Measurements from ENCODE around the gene EPN2. TPM values are rescaled to one million over a fixed set of nuclear protein-coding genes. Genes with fewer than 3 reads are reported as not detected.
"Not testable (repeated sequence)": the region's sequence is repeated elsewhere in the genome, so short reads cannot be mapped to it uniquely, and the experiment has no call there.

The EPN2 gene
- total RNA-seq, 2 experiments from 2014 or later: 10.2 to 11.5 TPM

- ChIA-PET CTCF (no interaction called here), POLR2A (no interaction called here)
Measured at GRCh38 chr17:19264268-19264667, 27.1 kb downstream of the EPN2 start.

- ChIA-PET CTCF (interaction anchor here (0.7 kb wide), 2 partner anchors 42 to 60 kb away, joined by 3 read pairs; no protein-coding TSS in a partner anchor), POLR2A (no interaction called here)
Measured at GRCh38 chr17:19264681-19265080, 27.5 kb downstream of the EPN2 start.

- CTCF ChIA-PET: no interaction called here
- POLR2A ChIA-PET: no interaction called here
Measured at GRCh38 chr17:19265755-19266154, 28.6 kb downstream of the EPN2 start.

- ChIA-PET POLR2A (no interaction called here), CTCF (no interaction called here)
Measured at GRCh38 chr17:19268611-19269010, 31.4 kb downstream of the EPN2 start.

GRCh38 chr17:19269106-19269505 is 31.9 kb downstream of the EPN2 start:
- POLR2A ChIA-PET: no interaction called here
- CTCF ChIA-PET: no interaction called here

GRCh38 chr17:19269641-19270040 is 32.5 kb downstream of the EPN2 start:
- ChIA-PET CTCF (no interaction called here), POLR2A (no interaction called here)

GRCh38 chr17:19270347-19270703 is 33.2 kb downstream of the EPN2 start:
- POLR2A ChIA-PET: no interaction called here
- CTCF ChIA-PET: no interaction called here

GRCh38 chr17:19270704-19271611 is 33.8 kb downstream of the EPN2 start:
- ChIA-PET CTCF (no interaction called here), POLR2A (no interaction called here)

GRCh38 chr17:19271780-19272357 is 34.7 kb downstream of the EPN2 start:
- POLR2A ChIA-PET: no interaction called here
- CTCF ChIA-PET: no interaction called here

- CTCF ChIA-PET: no interaction called here
- POLR2A ChIA-PET: no interaction called here
Measured at GRCh38 chr17:19273731-19274130, 36.6 kb downstream of the EPN2 start.

- CTCF ChIA-PET: interaction anchor here (1.1 kb wide), 1 partner anchor 9 kb away, joined by 3 read pairs; no protein-coding TSS in a partner anchor
- POLR2A ChIA-PET: no interaction called here
Measured at GRCh38 chr17:19274893-19275292, 37.7 kb downstream of the EPN2 start.

- ChIA-PET CTCF (interaction anchor here (1.1 kb wide), 1 partner anchor 8 kb away, joined by 3 read pairs; no protein-coding TSS in a partner anchor), POLR2A (interaction anchor here (0.6 kb wide), 1 partner anchor 707 kb away, joined by 4 read pairs; no protein-coding TSS in a partner anchor)
Measured at GRCh38 chr17:19275457-19276127, 38.4 kb downstream of the EPN2 start.

GRCh38 chr17:19278284-19278683 is 41.1 kb downstream of the EPN2 start:
- POLR2A ChIA-PET, CTCF ChIA-PET: not testable (repeated sequence)

- CTCF ChIA-PET: no interaction called here
- POLR2A ChIA-PET: interaction anchor here (0.6 kb wide), 1 partner anchor 14 kb away, joined by 6 read pairs; no protein-coding TSS in a partner anchor
Measured at GRCh38 chr17:19278729-19279128, 41.6 kb downstream of the EPN2 start.

GRCh38 chr17:19281161-19281560 is 44.0 kb downstream of the EPN2 start:
- ChIA-PET CTCF (no interaction called here), POLR2A (no interaction called here)

GRCh38 chr17:19284005-19284959 is 47.1 kb downstream of the EPN2 start:
- POLR2A ChIA-PET: no interaction called here
- CTCF ChIA-PET: interaction anchor here (0.6 to 1.6 kb wide), 4 partner anchors 9 to 22 kb away, joined by 3 to 6 read pairs (median 3); no protein-coding TSS in a partner anchor

GRCh38 chr17:19285213-19285900 is 48.2 kb downstream of the EPN2 start:
- ChIA-PET CTCF (interaction anchor here (0.6 to 1.6 kb wide), 3 partner anchors 8 to 53 kb away, joined by 3 to 6 read pairs (median 3); no protein-coding TSS in a partner anchor), POLR2A (no interaction called here)

- ChIA-PET POLR2A (no interaction called here), CTCF (no interaction called here)
Measured at GRCh38 chr17:19286751-19287341, 49.7 kb downstream of the EPN2 start.

- ChIA-PET POLR2A (no interaction called here), CTCF (no interaction called here)
Measured at GRCh38 chr17:19287651-19288050, 50.5 kb downstream of the EPN2 start.

Measured in activated CD8-positive, alpha-beta memory T cell treated with anti-CD3 and anti-CD28 coated beads for 36 hours (primary cell).